ENCODE data around the gene SMCO3. TPM values are rescaled to one million over a fixed set of nuclear protein-coding genes. Genes with fewer than 3 reads are reported as not detected.

Gene SMCO3
- polyA plus RNA-seq, 2 of the 4 experiments (the other 2 are of a cell fraction) = 0.06 TPM; not detected in 1

GRCh38 chr12:14769466-14769968, 44.5 kb downstream of the SMCO3 start:
- FAIRE-seq (no peak), ATAC-seq (peak; percentile 17; a peak in 5 of 6 replicates), DNase-seq (ENCODE audit: low read depth in 1 of 2, low spot score in 1 of 2) (peak; percentile 21 to 59)
- TF ChIP-seq MYC (IDR thresholded peaks at IDR 0.05; ENCODE audit: borderline replicate concordance, low read length) (0 out of 2 replicates have a peak, but pooled peaks have one; percentile 6), RFX5 (IDR thresholded peaks at IDR 0.05) (no peak), EHMT2 (IDR thresholded peaks at IDR 0.05; ENCODE audit: low read depth) (no peak), MAZ (IDR thresholded peaks at IDR 0.05; ENCODE audit: borderline replicate concordance, low read depth, low read length) (no peak), FOXS1 (CRISPR knock-in tag; IDR thresholded peaks at IDR 0.05) (no peak), KDM5A (IDR thresholded peaks at IDR 0.05) (no peak), BCL3 (IDR thresholded peaks at IDR 0.05) (0 out of 3 replicates have a peak, but pooled peaks have one; percentile 3), HEYL (CRISPR knock-in tag; IDR thresholded peaks at IDR 0.05) (no peak), EP300 (IDR thresholded peaks at IDR 0.05) (no peak), REST (IDR thresholded peaks at IDR 0.05) (no peak)
- peak overlapping the region; percentile 71 for H3K4me2 ChIP-seq
- ChIA-PET CTCF (interaction anchor here (0.7 to 3.6 kb wide), 18 partner anchors 8 to 943 kb away, joined by 3 to 21 read pairs (median 6); partner anchors contain the start of gene RERG), POLR2A (interaction anchor here (0.6 to 3.1 kb wide), 14 partner anchors 9 to 1514 kb away, joined by 3 to 68 read pairs (median 4); partner anchors contain the start of genes ATF7IP, C12orf60 and WBP11)
- peaks cover 18% of the 10 kb centered on the region for H3K4me1 ChIP-seq
- no peaks in the 10 kb centered on the region; the same call in 2 of the 3 replicates for H3K9me3 ChIP-seq
- WGBS (ENCODE audit: missing lambda C conversion rate) = 5% methylated on average over 25 of the region's 26 CpGs
- H3K4me3 ChIP-seq = peak overlapping the region; percentile 79
- H3K27ac ChIP-seq = peak overlapping the region; percentile 88 to 97

GRCh38 chr12:14768823-14769405, 45.1 kb downstream of the SMCO3 start:
- POLR2A ChIA-PET = interaction anchor here (0.6 to 3.1 kb wide), 9 partner anchors 10 to 1513 kb away, joined by 3 to 68 read pairs (median 4); partner anchors contain the start of genes ATF7IP, C12orf60 and WBP11
- DNase-seq (ENCODE audit: low read depth in 1 of 2, low spot score in 1 of 2) = peak in 1 of 2 experiments; percentile 33

GRCh38 chr12:14767617-14768016, 46.4 kb downstream of the SMCO3 start:
- peaks cover 18% of the 10 kb centered on the region for H3K4me1 ChIP-seq
- ChIA-PET CTCF (no interaction called here), POLR2A (no interaction called here)
- no peak overlapping the region for H3K27ac ChIP-seq
- no peak overlapping the region for H3K4me3 ChIP-seq
- TF ChIP-seq NFE2L2 (conservative IDR thresholded peaks at IDR 0.05; ENCODE audit: low read length) = no peak
- no peak for TF ChIP-seq REST (IDR thresholded peaks at IDR 0.05)
- TF ChIP-seq HMGXB4 (CRISPR knock-in tag; IDR thresholded peaks at IDR 0.05; ENCODE audit: borderline replicate concordance) = no peak
- TF ChIP-seq MAFK (IDR thresholded peaks at IDR 0.05; ENCODE audit: partially characterized antibody) = no peak
- TF ChIP-seq FOXS1 (CRISPR knock-in tag; IDR thresholded peaks at IDR 0.05) = no peak
- no peak for TF ChIP-seq ZC3H11A (IDR thresholded peaks at IDR 0.05)
- no peak for TF ChIP-seq HOXB5 (CRISPR knock-in tag; IDR thresholded peaks at IDR 0.05)
- no peak for TF ChIP-seq ZFP36 (IDR thresholded peaks at IDR 0.05; ENCODE audit: borderline replicate concordance, partially characterized antibody)
- TF ChIP-seq RNF2 (IDR thresholded peaks at IDR 0.05; ENCODE audit: borderline replicate concordance, low read depth) = no peak
- no peaks in the 10 kb centered on the region; the same call in 2 of the 3 replicates for H3K9me3 ChIP-seq
- FAIRE-seq (no peak), DNase-seq (ENCODE audit: low read depth in 1 of 2, low spot score in 1 of 2) (no peak), ATAC-seq (no peak)
- 78% methylated on average over 1 of the region's 1 CpG for WGBS (ENCODE audit: missing lambda C conversion rate)
- H3K4me2 ChIP-seq = peak overlapping the region; percentile 71; the same call in 1 of the 3 replicates

More at GRCh38 chr12:14768823-14769405, 45.1 kb downstream of the SMCO3 start:
- no peaks in the 10 kb centered on the region; the same call in 2 of the 3 replicates for H3K9me3 ChIP-seq
- TF ChIP-seq MAFK (IDR thresholded peaks at IDR 0.05; ENCODE audit: partially characterized antibody) (peak; percentile 97), SREBF2 (IDR thresholded peaks at IDR 0.05) (no peak)
- CTCF ChIA-PET = interaction anchor here (0.7 to 3.6 kb wide), 13 partner anchors 9 to 531 kb away, joined by 3 to 21 read pairs (median 6); partner anchors contain the start of gene RERG
- peak overlapping the region; percentile 88 to 97 for H3K27ac ChIP-seq
- H3K4me3 ChIP-seq = peak overlapping the region; percentile 79
- no peak for ATAC-seq
- peak overlapping the region; percentile 71 for H3K4me2 ChIP-seq
- FAIRE-seq = no peak
- H3K4me1 ChIP-seq = peaks cover 18% of the 10 kb centered on the region
- WGBS (ENCODE audit: missing lambda C conversion rate) = 74% methylated on average over 16 of the region's 16 CpGs

Data from A549 (cell line).